Fibroblast of mammary gland (primary cell): ENCODE measurements around the gene PLEKHH1.

ENCODE experiments used
- DNase-seq: peaks from one replicate; pipeline ENCODE4 v3.0.0-alpha.2; 2010; ENCODE audit warnings: low read depth
- H3K4me3 ChIP-seq: 2 replicates; pipeline ENCODE4 v1.5.1; 2011; ENCODE audit warnings: low read depth, mild to moderate bottlenecking, low read length, moderate library complexity; ENCODE audit not compliant: control insufficient read depth
- CTCF ChIP-seq: conservative IDR thresholded peaks from 2 replicates; pipeline ENCODE4 v1.5.1; 2011; ENCODE audit warnings: low read depth, low read length, inconsistent platforms; ENCODE audit not compliant: control insufficient read depth, insufficient read depth

The PLEKHH1 gene

GRCh38 chr14:67549734-67550133 is 16.6 kb downstream of the PLEKHH1 start:
- no peak for DNase-seq
- TF ChIP-seq CTCF: no peak
- no peak overlapping the region for H3K4me3 ChIP-seq

GRCh38 chr14:67551123-67551522 is 18.0 kb downstream of the PLEKHH1 start:
- TF ChIP-seq CTCF: no peak
- H3K4me3 ChIP-seq: no peak overlapping the region
- DNase-seq: no peak

- no peak for DNase-seq
- H3K4me3 ChIP-seq: no peak overlapping the region
- TF ChIP-seq CTCF: no peak
These were observed 18.9 kb downstream of the PLEKHH1 start for GRCh38 chr14:67551940-67552339.

GRCh38 chr14:67553547-67553946 is 20.5 kb downstream of the PLEKHH1 start:
- no peak overlapping the region for H3K4me3 ChIP-seq
- no peak for DNase-seq
- no peak for TF ChIP-seq CTCF

- DNase-seq: no peak
- no peak for TF ChIP-seq CTCF
- no peak overlapping the region for H3K4me3 ChIP-seq
These were observed 21.3 kb downstream of the PLEKHH1 start for GRCh38 chr14:67554341-67554740.

- no peak for DNase-seq
- TF ChIP-seq CTCF: no peak
- H3K4me3 ChIP-seq: no peak overlapping the region
These were observed 22.5 kb downstream of the PLEKHH1 start for GRCh38 chr14:67555518-67556090.

GRCh38 chr14:67556671-67557070 is 23.6 kb downstream of the PLEKHH1 start:
- TF ChIP-seq CTCF: no peak
- no peak for DNase-seq
- no peak overlapping the region for H3K4me3 ChIP-seq
